ENCODE data around the gene IL23R.

GRCh38 chr1:67204298-67204980 is 38.2 kb downstream of the IL23R start:
- TF ChIP-seq CTCF (conservative IDR thresholded peaks at IDR 0.05; ENCODE audit: low read length) (no peak), EZH2phosphoT487 (IDR thresholded peaks at IDR 0.05; ENCODE audit: borderline replicate concordance, low read depth, low read length) (no peak)

All from OCI-LY7 (cell line).